Astrocyte (in vitro differentiated cells and primary cell): ENCODE data around the gene PLA2G4A.

ENCODE experiments used
- EZH2 ChIP-seq: IDR thresholded peaks from 2 replicates; pipeline ENCODE4 v1.6.1; 2012; ENCODE audit warnings: mild to moderate bottlenecking, low read length, inconsistent platforms; ENCODE audit not compliant: insufficient read depth
- TF ChIP-seq, protein P1 (sequence below): IDR thresholded peaks from 2 replicates; pipeline ENCODE4 v1.5.1; 2011; ENCODE audit warnings: low read depth, mild to moderate bottlenecking, inconsistent platforms, low read length, moderate library complexity; ENCODE audit not compliant: insufficient read depth

DNA sequence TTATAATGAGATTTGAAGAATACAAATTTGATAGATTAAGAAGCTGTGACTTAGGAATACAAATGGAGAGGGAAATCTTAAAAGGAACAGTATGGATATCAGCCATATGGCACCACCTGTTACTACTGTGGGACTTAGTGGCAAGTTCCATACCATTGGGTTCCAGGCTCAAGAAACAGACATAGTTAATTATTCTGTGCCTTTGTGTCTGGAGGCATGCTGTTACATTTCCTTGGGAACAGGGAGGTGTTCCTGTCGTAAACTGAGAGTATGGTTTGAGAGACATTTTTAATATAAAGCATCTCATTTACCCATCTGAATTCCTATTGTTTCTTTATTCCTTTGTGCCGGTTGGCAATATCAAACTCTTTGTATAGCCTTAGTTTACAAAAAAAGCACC, 15.2 kb downstream of the PLA2G4A start:
- TF ChIP-seq, protein P1, sequence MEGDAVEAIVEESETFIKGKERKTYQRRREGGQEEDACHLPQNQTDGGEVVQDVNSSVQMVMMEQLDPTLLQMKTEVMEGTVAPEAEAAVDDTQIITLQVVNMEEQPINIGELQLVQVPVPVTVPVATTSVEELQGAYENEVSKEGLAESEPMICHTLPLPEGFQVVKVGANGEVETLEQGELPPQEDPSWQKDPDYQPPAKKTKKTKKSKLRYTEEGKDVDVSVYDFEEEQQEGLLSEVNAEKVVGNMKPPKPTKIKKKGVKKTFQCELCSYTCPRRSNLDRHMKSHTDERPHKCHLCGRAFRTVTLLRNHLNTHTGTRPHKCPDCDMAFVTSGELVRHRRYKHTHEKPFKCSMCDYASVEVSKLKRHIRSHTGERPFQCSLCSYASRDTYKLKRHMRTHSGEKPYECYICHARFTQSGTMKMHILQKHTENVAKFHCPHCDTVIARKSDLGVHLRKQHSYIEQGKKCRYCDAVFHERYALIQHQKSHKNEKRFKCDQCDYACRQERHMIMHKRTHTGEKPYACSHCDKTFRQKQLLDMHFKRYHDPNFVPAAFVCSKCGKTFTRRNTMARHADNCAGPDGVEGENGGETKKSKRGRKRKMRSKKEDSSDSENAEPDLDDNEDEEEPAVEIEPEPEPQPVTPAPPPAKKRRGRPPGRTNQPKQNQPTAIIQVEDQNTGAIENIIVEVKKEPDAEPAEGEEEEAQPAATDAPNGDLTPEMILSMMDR, result no peak
- no peak for TF ChIP-seq EZH2
